HCT116 (cell line): ENCODE measurements around the gene MYOZ2.

Experiments used
- CTCF ChIP-seq, 3 experiments: fragments of 200-600 bp in 1 of 3; sonication (generic) in 1 of 3; IDR thresholded peaks in 2 of 3; conservative IDR thresholded peaks in 1 of 3; 2 replicates each; pipeline ENCODE4 v1.5.1; 2012 to 2017; ENCODE audit warnings: low read depth in 2 of 3, low read length in 2 of 3, antibody characterized with exemption in 1 of 3, borderline replicate concordance in 1 of 3, control low read depth in 1 of 3, mild to moderate bottlenecking in 1 of 3, mixed read lengths in 1 of 3, mixed run types in 1 of 3, moderate library complexity in 1 of 3; ENCODE audit not compliant: insufficient read depth in 1 of 3
- EZH2 ChIP-seq: fragments of 200-600 bp; sonication (generic); IDR thresholded peaks from 2 replicates; pipeline ENCODE4 v1.6.1; 2017; ENCODE audit warnings: antibody characterized with exemption, mixed run types
- EZH2phosphoT487 ChIP-seq: fragments of 200-600 bp; IDR thresholded peaks from 2 replicates; pipeline ENCODE4 v1.6.1; 2018; ENCODE audit warnings: antibody characterized with exemption, borderline replicate concordance
- JUND ChIP-seq: IDR thresholded peaks from 2 replicates; pipeline ENCODE4 v1.6.1; 2012
- POLR2A ChIP-seq: IDR thresholded peaks from 2 replicates; pipeline ENCODE4 v1.7.0; 2011; ENCODE audit warnings: borderline replicate concordance; ENCODE audit not compliant: insufficient read depth, insufficient read length; ENCODE audit errors: extremely low read depth
- RAD21 ChIP-seq: IDR thresholded peaks from 2 replicates; pipeline ENCODE4 v1.6.1; 2012; ENCODE audit warnings: low read depth, mild to moderate bottlenecking
- SIN3A ChIP-seq: IDR thresholded peaks from 2 replicates; pipeline ENCODE4 v1.6.1; 2012; ENCODE audit warnings: low read depth
- ZNF274 ChIP-seq: fragments of 200-500 bp; sonication (Bioruptor generic); IDR thresholded peaks from 2 replicates; pipeline ENCODE4 v1.6.1; 2014; ENCODE audit warnings: mild to moderate bottlenecking, low read depth, low read length, inconsistent platforms

- TF ChIP-seq CTCF (IDR thresholded peaks at IDR 0.05 in 2 of 3, conservative IDR thresholded peaks at IDR 0.05 in 1 of 3; ENCODE audit: borderline replicate concordance in 1 of 3, insufficient read depth in 1 of 3, low read depth in 2 of 3, low read length in 2 of 3) = no peak
- TF ChIP-seq ZNF274 = no peak
- no peak for TF ChIP-seq SIN3A
- no peak for TF ChIP-seq EZH2
- TF ChIP-seq EZH2phosphoT487 = no peak
- TF ChIP-seq RAD21 = no peak
- no peak for TF ChIP-seq POLR2A
- TF ChIP-seq JUND = no peak
These were observed 82.5 kb downstream of the MYOZ2 start for GRCh38 chr4:119218093-119218492.
